Measurements from ENCODE around the gene DHRSX.
"Not testable (repeated sequence)": the region's sequence is repeated elsewhere in the genome, so short reads cannot be mapped to it uniquely, and the experiment has no call there.

The DHRSX gene

GRCh38 chrX:2224161-2224560, 276.6 kb downstream of the DHRSX start:
- Histone ChIP-seq H3K9me3 (ENCODE audit: insufficient read depth, low read length) (peaks cover 46% of the 10 kb centered on the region), H3K9ac (ENCODE audit: insufficient read length, low read depth) (no peak overlapping the region), H3K4me3 (ENCODE audit: insufficient read length, low read depth) (no peak overlapping the region), H3K27me3 (ENCODE audit: insufficient read depth, insufficient read length) (no peaks in the 10 kb centered on the region), H3K36me3 (ENCODE audit: insufficient read depth, insufficient read length, low read length) (no peaks in the 10 kb centered on the region), H3K4me1 (ENCODE audit: insufficient read depth, insufficient read length) (peaks cover 3% of the 10 kb centered on the region)
- no peak for TF ChIP-seq ZNF274 (IDR thresholded peaks at IDR 0.05; ENCODE audit: low read depth, low read length)
- no peak for TF ChIP-seq YY1 (IDR thresholded peaks at IDR 0.05; ENCODE audit: insufficient read depth, insufficient read length)
- no peak for TF ChIP-seq SUZ12 (IDR thresholded peaks at IDR 0.05; ENCODE audit: extremely low read depth, insufficient read depth, insufficient read length)
- no peak for DNase-seq (ENCODE audit: low read depth, low spot score)

GRCh38 chrX:2220829-2221567, 279.8 kb downstream of the DHRSX start:
- Histone ChIP-seq H3K36me3 (ENCODE audit: insufficient read depth, insufficient read length, low read length) (no peaks in the 10 kb centered on the region), H3K9me3 (ENCODE audit: insufficient read depth, low read length) (peaks cover 64% of the 10 kb centered on the region), H3K4me1 (ENCODE audit: insufficient read depth, insufficient read length) (no peaks in the 10 kb centered on the region), H3K4me3 (ENCODE audit: insufficient read length, low read depth) (no peak overlapping the region), H3K27me3 (ENCODE audit: insufficient read depth, insufficient read length) (no peaks in the 10 kb centered on the region), H3K9ac (ENCODE audit: insufficient read length, low read depth) (no peak overlapping the region)
- no peak for DNase-seq (ENCODE audit: low read depth, low spot score)
- TF ChIP-seq ZNF274 (IDR thresholded peaks at IDR 0.05; ENCODE audit: low read depth, low read length) (no peak), SUZ12 (IDR thresholded peaks at IDR 0.05; ENCODE audit: extremely low read depth, insufficient read depth, insufficient read length) (no peak), YY1 (IDR thresholded peaks at IDR 0.05; ENCODE audit: insufficient read depth, insufficient read length) (no peak)

DNA sequence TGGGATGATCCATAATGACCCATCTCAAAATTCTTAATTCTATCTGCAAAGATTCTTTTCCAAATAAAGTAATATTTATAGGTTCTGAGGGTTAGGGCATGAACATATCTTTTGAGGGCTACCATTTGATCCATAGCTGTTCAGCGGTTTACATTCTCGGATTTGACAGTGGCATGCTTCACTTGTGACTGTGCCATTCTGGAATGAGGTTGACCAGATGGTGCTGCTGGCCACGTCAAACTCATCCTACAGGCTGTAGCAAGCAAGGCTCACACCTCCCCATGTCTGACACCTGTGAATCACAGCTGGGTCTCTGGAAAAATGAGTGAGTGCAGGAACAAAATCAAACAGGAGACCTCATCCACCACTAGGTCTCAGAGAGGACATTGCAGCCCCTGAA, 280.5 kb downstream of the DHRSX start:
- Histone ChIP-seq H3K9ac (ENCODE audit: insufficient read length, low read depth) (no peak overlapping the region), H3K4me3 (ENCODE audit: insufficient read length, low read depth) (no peak overlapping the region), H3K27me3 (ENCODE audit: insufficient read depth, insufficient read length) (no peaks in the 10 kb centered on the region), H3K4me1 (ENCODE audit: insufficient read depth, insufficient read length) (no peaks in the 10 kb centered on the region), H3K36me3 (ENCODE audit: insufficient read depth, insufficient read length, low read length) (no peaks in the 10 kb centered on the region), H3K9me3 (ENCODE audit: insufficient read depth, low read length) (peaks cover 65% of the 10 kb centered on the region)
- no peak for TF ChIP-seq YY1 (IDR thresholded peaks at IDR 0.05; ENCODE audit: insufficient read depth, insufficient read length)
- no peak for TF ChIP-seq SUZ12 (IDR thresholded peaks at IDR 0.05; ENCODE audit: extremely low read depth, insufficient read depth, insufficient read length)
- TF ChIP-seq ZNF274 (IDR thresholded peaks at IDR 0.05; ENCODE audit: low read depth, low read length) = no peak
- DNase-seq (ENCODE audit: low read depth, low spot score) = no peak

GRCh38 chrX:2214138-2214823, 286.5 kb downstream of the DHRSX start:
- H3K4me3 ChIP-seq (ENCODE audit: insufficient read length, low read depth) = not testable (repeated sequence)

GRCh38 chrX:2211667-2212066, 289.1 kb downstream of the DHRSX start:
- H3K27me3 ChIP-seq (ENCODE audit: insufficient read depth, insufficient read length); H3K9ac ChIP-seq (ENCODE audit: insufficient read length, low read depth); H3K4me3 ChIP-seq (ENCODE audit: insufficient read length, low read depth); H3K9me3 ChIP-seq (ENCODE audit: insufficient read depth, low read length); H3K4me1 ChIP-seq (ENCODE audit: insufficient read depth, insufficient read length); H3K36me3 ChIP-seq (ENCODE audit: insufficient read depth, insufficient read length, low read length); DNase-seq (ENCODE audit: low read depth, low spot score): not testable (repeated sequence)

More at GRCh38 chrX:2214138-2214823, 286.5 kb downstream of the DHRSX start:
- not testable (repeated sequence) for H3K27me3 ChIP-seq (ENCODE audit: insufficient read depth, insufficient read length); H3K9ac ChIP-seq (ENCODE audit: insufficient read length, low read depth); H3K36me3 ChIP-seq (ENCODE audit: insufficient read depth, insufficient read length, low read length); DNase-seq (ENCODE audit: low read depth, low spot score); H3K4me1 ChIP-seq (ENCODE audit: insufficient read depth, insufficient read length)
- H3K9me3 ChIP-seq (ENCODE audit: insufficient read depth, low read length) = peaks cover 29% of the 10 kb centered on the region

DNA sequence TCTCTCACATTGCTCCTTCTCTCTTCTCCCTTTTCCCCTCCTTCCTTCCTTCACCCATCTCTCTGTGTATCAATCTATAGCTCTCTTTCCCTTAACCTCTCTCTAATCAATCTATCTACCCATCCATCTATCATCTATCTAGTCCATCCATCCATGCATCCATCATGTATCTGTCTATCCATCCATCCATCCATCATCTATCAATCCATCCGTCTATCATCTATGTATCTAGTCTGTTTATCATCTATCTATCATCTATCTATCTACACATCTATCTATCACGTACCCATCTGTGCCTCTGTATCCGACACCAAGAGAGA, 307.5 kb downstream of the DHRSX start:
- no peaks in the 10 kb centered on the region for H3K27me3 ChIP-seq (ENCODE audit: insufficient read depth, insufficient read length)
- TF ChIP-seq ZNF274 (IDR thresholded peaks at IDR 0.05; ENCODE audit: low read depth, low read length) (no peak), SUZ12 (IDR thresholded peaks at IDR 0.05; ENCODE audit: extremely low read depth, insufficient read depth, insufficient read length) (no peak), YY1 (IDR thresholded peaks at IDR 0.05; ENCODE audit: insufficient read depth, insufficient read length) (no peak)
- H3K4me1 ChIP-seq (ENCODE audit: insufficient read depth, insufficient read length) = no peaks in the 10 kb centered on the region
- H3K9me3 ChIP-seq (ENCODE audit: insufficient read depth, low read length) = no peaks in the 10 kb centered on the region; the same call in 1 of the 2 replicates
- no peak for DNase-seq (ENCODE audit: low read depth, low spot score)
- no peak overlapping the region for H3K4me3 ChIP-seq (ENCODE audit: insufficient read length, low read depth)
- H3K36me3 ChIP-seq (ENCODE audit: insufficient read depth, insufficient read length, low read length) = no peaks in the 10 kb centered on the region
- no peak overlapping the region for H3K9ac ChIP-seq (ENCODE audit: insufficient read length, low read depth)

GRCh38 chrX:2192584-2193272, 308.0 kb downstream of the DHRSX start:
- Histone ChIP-seq H3K9me3 (ENCODE audit: insufficient read depth, low read length) (no peaks in the 10 kb centered on the region; the same call in 1 of the 2 replicates), H3K27me3 (ENCODE audit: insufficient read depth, insufficient read length) (no peaks in the 10 kb centered on the region), H3K4me1 (ENCODE audit: insufficient read depth, insufficient read length) (no peaks in the 10 kb centered on the region), H3K4me3 (ENCODE audit: insufficient read length, low read depth) (no peak overlapping the region), H3K36me3 (ENCODE audit: insufficient read depth, insufficient read length, low read length) (no peaks in the 10 kb centered on the region), H3K9ac (ENCODE audit: insufficient read length, low read depth) (no peak overlapping the region)
- TF ChIP-seq SUZ12 (IDR thresholded peaks at IDR 0.05; ENCODE audit: extremely low read depth, insufficient read depth, insufficient read length) (no peak), ZNF274 (IDR thresholded peaks at IDR 0.05; ENCODE audit: low read depth, low read length) (no peak), YY1 (IDR thresholded peaks at IDR 0.05; ENCODE audit: insufficient read depth, insufficient read length) (no peak)
- DNase-seq (ENCODE audit: low read depth, low spot score) = no peak
